ENCODE data around the gene ABCC3.

The ABCC3 gene

DNA sequence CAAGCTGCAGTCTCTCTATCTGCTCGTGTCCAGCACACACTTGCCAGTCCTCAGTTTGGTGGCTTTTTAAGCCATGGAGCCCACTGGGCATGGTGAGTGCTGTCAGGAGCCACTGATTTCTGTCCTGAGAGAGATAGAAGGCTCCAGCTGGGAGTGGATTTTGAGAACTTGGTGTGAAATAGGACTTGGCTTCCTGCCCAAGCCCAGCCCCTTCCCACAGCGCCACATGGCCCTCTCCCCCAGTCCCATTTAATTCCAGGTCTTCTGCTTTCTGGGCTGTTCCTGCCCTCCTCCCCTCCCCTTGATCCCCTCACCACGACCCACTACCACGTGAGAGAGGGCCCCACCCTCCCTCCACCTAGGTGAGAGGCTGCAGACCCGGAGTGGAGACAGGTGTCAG is 14.4 kb upstream of the ABCC3 start:
- H3K27ac ChIP-seq = 0 out of 2 replicates have a peak overlapping the region, but pooled peaks have one; percentile 42
- H3K36me3 ChIP-seq (ENCODE audit: insufficient read depth, low read length) = no peaks in the 10 kb centered on the region
- no peak for DNase-seq (ENCODE audit: low read depth, low spot score)
- TF ChIP-seq POLR2AphosphoS5 (IDR thresholded peaks at IDR 0.05; ENCODE audit: borderline replicate concordance, low read depth, low read length) = no peak
- no peak for TF ChIP-seq EZH2 (IDR thresholded peaks at IDR 0.05)
- no peak for TF ChIP-seq FOXP2 (optimal IDR thresholded peaks at IDR 0.05; ENCODE audit: control extremely low read depth, extremely low read length, insufficient read depth)
- H3K9ac ChIP-seq (ENCODE audit: insufficient read length) = no peak overlapping the region
- no peaks in the 10 kb centered on the region for H3K9me3 ChIP-seq (ENCODE audit: low read depth, low read length)
- no peak overlapping the region for H3K4me3 ChIP-seq

DNA sequence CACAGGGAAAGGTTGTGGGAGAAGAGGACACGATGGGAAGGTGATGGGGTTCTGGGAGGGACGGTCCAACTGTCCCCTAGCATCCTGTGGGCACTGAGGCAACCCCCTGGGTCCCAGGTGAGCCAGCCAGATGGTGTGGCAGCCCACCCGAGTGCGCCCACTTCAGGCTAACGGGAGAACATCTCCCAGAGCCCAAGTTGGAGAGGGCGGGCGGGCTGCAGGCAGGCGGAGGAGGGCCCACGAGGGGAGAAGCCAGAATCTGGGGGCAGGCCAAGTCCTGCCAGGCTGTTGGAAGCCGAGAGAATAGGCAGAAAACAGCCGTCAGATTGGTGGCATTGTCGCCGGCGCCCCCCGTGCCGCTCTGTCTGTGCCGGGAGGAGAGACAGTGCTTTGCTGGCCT is 13.8 kb upstream of the ABCC3 start:
- H3K36me3 ChIP-seq (ENCODE audit: insufficient read depth, low read length) = no peaks in the 10 kb centered on the region
- H3K27ac ChIP-seq = peak overlapping the region; percentile 14; the same call in 1 of the 2 replicates
- H3K9ac ChIP-seq (ENCODE audit: insufficient read length) = no peak overlapping the region
- peak overlapping the region; percentile 14; the same call in 1 of the 2 replicates for H3K4me3 ChIP-seq
- DNase-seq (ENCODE audit: low read depth, low spot score) = no peak
- no peaks in the 10 kb centered on the region for H3K9me3 ChIP-seq (ENCODE audit: low read depth, low read length)
- TF ChIP-seq FOXP2 (optimal IDR thresholded peaks at IDR 0.05; ENCODE audit: control extremely low read depth, extremely low read length, insufficient read depth) = no peak
- TF ChIP-seq EZH2 (IDR thresholded peaks at IDR 0.05) = no peak
- no peak for TF ChIP-seq POLR2AphosphoS5 (IDR thresholded peaks at IDR 0.05; ENCODE audit: borderline replicate concordance, low read depth, low read length)

DNA sequence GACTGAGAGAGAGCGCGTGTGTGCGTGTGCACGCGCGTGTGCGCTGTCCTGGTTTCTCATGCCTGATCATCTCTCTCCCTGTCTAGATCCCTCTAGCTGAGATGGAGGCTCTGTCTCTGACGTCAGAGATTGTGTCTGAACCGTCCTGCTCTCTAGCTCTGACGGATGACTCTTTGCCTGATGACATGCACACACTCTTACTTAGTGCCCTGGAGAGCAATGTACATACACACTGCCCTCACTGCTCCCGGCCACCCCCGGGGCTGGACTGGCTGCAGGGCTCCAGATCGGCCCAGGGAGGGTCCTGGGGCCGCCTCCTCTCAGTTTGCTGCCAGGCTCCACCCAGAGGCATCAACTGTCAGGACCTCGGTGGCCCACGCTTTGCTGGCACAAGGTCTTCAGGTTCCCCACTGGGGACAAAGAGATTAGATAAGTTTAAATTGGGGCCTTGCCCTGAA is 13.1 kb upstream of the ABCC3 start:
- peak overlapping the region; percentile 14; the same call in 1 of the 2 replicates for H3K27ac ChIP-seq
- no peak for TF ChIP-seq FOXP2 (optimal IDR thresholded peaks at IDR 0.05; ENCODE audit: control extremely low read depth, extremely low read length, insufficient read depth)
- no peak for TF ChIP-seq EZH2 (IDR thresholded peaks at IDR 0.05)
- TF ChIP-seq POLR2AphosphoS5 (IDR thresholded peaks at IDR 0.05; ENCODE audit: borderline replicate concordance, low read depth, low read length) = no peak
- no peak overlapping the region for H3K4me3 ChIP-seq
- DNase-seq (ENCODE audit: low read depth, low spot score) = no peak
- H3K9ac ChIP-seq (ENCODE audit: insufficient read length) = no peak overlapping the region
- no peaks in the 10 kb centered on the region for H3K9me3 ChIP-seq (ENCODE audit: low read depth, low read length)
- H3K36me3 ChIP-seq (ENCODE audit: insufficient read depth, low read length) = no peaks in the 10 kb centered on the region

DNA sequence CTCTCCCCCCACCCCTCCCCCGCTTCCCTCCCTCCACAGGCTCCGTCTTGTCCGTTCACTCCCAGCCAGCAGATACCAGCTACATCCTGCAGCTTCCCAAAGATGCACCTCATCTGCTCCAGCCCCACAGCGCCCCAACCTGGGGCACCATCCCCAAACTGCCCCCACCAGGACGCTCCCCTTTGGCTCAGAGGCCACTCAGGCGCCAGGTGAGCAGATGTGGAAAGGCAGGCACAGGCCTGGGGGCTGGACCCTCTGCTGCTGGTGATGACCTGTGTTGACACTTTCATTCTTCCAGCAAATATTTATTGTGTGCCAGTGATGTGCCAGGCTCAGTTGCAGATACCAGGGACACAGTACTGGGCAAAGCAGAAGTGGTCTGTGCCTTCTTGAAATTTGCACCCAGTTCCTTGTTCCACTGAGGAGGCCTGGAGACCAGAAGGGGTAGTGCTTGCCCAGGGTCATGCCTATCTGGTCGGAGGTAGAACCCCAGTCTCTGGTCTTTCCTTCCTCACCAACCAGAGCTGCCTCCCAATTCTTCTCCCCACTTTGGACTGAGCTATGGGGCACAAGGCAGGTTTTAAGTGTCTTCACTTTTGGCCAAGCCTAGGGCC is 10.3 kb upstream of the ABCC3 start:
- TF ChIP-seq POLR2AphosphoS5 (IDR thresholded peaks at IDR 0.05; ENCODE audit: borderline replicate concordance, low read depth, low read length) = no peak
- no peak for TF ChIP-seq EZH2 (IDR thresholded peaks at IDR 0.05)
- TF ChIP-seq FOXP2 (optimal IDR thresholded peaks at IDR 0.05; ENCODE audit: control extremely low read depth, extremely low read length, insufficient read depth) = no peak
- Histone ChIP-seq H3K9ac (ENCODE audit: insufficient read length) (no peak overlapping the region), H3K9me3 (ENCODE audit: low read depth, low read length) (no peaks in the 10 kb centered on the region), H3K4me3 (no peak overlapping the region), H3K27ac (no peak overlapping the region), H3K36me3 (ENCODE audit: insufficient read depth, low read length) (no peaks in the 10 kb centered on the region)
- no peak for DNase-seq (ENCODE audit: low read depth, low spot score)

DNA sequence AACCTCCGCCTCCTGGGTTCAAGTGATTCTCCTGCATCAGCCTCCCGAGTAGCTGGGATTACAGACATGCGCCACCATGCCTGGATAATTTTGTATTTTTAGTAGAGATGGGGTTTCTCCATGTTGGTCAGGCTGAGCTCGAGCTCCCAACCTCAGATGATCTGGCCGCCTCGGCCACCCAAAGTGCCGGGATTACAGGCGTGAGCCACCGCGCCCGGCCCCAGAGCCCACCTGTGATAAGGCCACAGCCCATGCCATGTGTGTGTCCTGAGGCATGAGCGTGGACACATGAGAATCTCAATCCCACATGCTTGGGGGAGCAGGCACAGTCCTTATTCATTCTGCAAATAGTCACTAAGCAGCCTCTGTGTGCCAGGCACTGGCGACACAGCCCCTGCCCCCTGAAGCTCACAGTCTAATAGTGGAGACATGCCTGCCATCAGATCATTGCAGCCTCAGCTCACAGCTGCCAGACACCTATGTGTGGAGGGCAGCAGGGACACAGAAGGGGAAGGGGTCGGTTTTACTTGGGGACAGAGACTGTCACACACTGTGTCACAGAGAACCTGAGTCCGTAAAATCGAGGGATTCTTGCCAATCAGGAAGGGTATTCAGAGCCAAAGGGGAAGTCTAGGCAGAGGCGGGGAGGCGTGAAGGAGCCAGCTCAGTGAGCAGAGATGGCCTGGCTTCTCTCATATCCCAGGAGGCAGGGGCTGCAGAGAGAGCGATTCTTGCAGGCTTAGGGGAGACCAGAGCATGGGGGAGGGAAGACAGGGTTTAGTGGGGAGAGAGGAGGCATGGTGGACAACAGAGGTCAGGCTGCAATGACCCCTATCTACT is 9.4 kb upstream of the ABCC3 start:
- Histone ChIP-seq H3K36me3 (ENCODE audit: insufficient read depth, low read length) (no peaks in the 10 kb centered on the region), H3K27ac (no peak overlapping the region), H3K4me3 (no peak overlapping the region), H3K9ac (ENCODE audit: insufficient read length) (no peak overlapping the region), H3K9me3 (ENCODE audit: low read depth, low read length) (no peaks in the 10 kb centered on the region)
- no peak for TF ChIP-seq EZH2 (IDR thresholded peaks at IDR 0.05)
- no peak for TF ChIP-seq POLR2AphosphoS5 (IDR thresholded peaks at IDR 0.05; ENCODE audit: borderline replicate concordance, low read depth, low read length)
- TF ChIP-seq FOXP2 (optimal IDR thresholded peaks at IDR 0.05; ENCODE audit: control extremely low read depth, extremely low read length, insufficient read depth) = no peak
- no peak for DNase-seq (ENCODE audit: low read depth, low spot score)

DNA sequence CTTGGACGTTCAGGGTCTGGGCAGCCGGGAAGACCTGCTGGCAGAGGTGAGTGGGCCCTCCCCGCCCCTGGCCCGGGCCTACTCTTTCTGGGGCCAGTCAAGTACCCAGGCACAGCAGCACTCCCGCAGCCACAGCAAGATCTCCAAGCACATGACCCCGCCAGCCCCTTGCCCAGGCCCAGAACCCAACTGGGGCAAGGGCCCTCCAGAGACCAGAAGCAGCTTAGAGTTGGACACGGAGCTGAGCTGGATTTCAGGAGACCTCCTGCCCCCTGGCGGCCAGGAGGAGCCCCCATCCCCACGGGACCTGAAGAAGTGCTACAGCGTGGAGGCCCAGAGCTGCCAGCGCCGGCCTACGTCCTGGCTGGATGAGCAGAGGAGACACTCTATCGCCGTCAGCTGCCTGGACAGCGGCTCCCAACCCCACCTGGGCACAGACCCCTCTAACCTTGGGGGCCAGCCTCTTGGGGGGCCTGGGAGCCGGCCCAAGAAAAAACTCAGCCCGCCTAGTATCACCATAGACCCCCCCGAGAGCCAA is 8.6 kb upstream of the ABCC3 start:
- no peaks in the 10 kb centered on the region for H3K36me3 ChIP-seq (ENCODE audit: insufficient read depth, low read length)
- no peak overlapping the region for H3K9ac ChIP-seq (ENCODE audit: insufficient read length)
- DNase-seq (ENCODE audit: low read depth, low spot score) = no peak
- H3K9me3 ChIP-seq (ENCODE audit: low read depth, low read length) = no peaks in the 10 kb centered on the region
- no peak overlapping the region for H3K4me3 ChIP-seq
- H3K27ac ChIP-seq = no peak overlapping the region
- TF ChIP-seq EZH2 (IDR thresholded peaks at IDR 0.05) (no peak), FOXP2 (optimal IDR thresholded peaks at IDR 0.05; ENCODE audit: control extremely low read depth, extremely low read length, insufficient read depth) (no peak), POLR2AphosphoS5 (IDR thresholded peaks at IDR 0.05; ENCODE audit: borderline replicate concordance, low read depth, low read length) (no peak)

DNA sequence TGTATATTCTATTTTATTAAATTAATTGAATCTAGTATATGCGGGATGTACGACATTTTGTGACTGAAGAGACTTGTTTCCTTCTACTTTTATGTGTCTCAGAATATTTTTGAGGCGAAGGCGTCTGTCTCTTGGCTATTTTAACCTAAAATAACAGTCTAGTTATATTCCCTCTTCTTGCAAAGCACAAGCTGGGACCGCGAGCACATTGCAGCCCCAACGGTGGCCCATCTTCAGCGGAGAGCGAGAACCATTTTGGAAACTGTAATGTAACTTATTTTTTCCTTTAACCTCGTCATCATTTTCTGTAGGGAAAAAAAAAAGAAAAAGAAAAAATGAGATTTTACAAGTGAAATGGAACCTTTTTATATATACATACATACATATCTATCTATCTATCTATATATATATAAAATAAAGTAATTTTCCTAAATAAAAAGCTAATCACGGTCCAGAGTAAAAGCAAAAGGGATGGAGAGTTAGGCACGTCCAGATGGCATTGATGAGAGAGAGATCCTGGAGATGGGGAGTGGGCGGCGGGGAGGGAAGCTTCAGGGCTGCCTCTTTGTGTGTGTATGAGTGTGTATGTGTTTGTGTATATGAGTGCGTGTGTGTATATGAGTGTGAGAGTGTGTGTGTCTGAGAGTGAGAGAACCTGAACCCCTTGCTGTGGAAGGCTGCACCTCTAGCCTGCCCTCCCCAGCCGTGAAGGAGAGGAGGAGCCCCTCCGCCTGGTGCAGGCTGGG is 7.5 kb upstream of the ABCC3 start:
- DNase-seq (ENCODE audit: low read depth, low spot score) = no peak
- no peaks in the 10 kb centered on the region for H3K9me3 ChIP-seq (ENCODE audit: low read depth, low read length)
- TF ChIP-seq EZH2 (IDR thresholded peaks at IDR 0.05) (no peak), FOXP2 (optimal IDR thresholded peaks at IDR 0.05; ENCODE audit: control extremely low read depth, extremely low read length, insufficient read depth) (no peak), POLR2AphosphoS5 (IDR thresholded peaks at IDR 0.05; ENCODE audit: borderline replicate concordance, low read depth, low read length) (no peak)
- no peaks in the 10 kb centered on the region for H3K36me3 ChIP-seq (ENCODE audit: insufficient read depth, low read length)
- peak overlapping the region; percentile 1; the same call in 1 of the 2 replicates for H3K27ac ChIP-seq
- H3K9ac ChIP-seq (ENCODE audit: insufficient read length) = no peak overlapping the region
- H3K4me3 ChIP-seq = no peak overlapping the region; the same call in 1 of the 2 replicates
